Measurements from ENCODE around the gene TBC1D22B.

GRCh38 chr6:37309692-37310091 is 52.1 kb downstream of the TBC1D22B start:
- TF ChIP-seq MAX (IDR thresholded peaks at IDR 0.05) (no peak), RARB (CRISPR knock-in tag; IDR thresholded peaks at IDR 0.05) (no peak), BHLHE40 (IDR thresholded peaks at IDR 0.05; ENCODE audit: low read depth, low read length) (no peak), CTCF (IDR thresholded peaks at IDR 0.05) (no peak), NFE2L2 (conservative IDR thresholded peaks at IDR 0.05; ENCODE audit: low read length) (no peak), CHD4 (IDR thresholded peaks at IDR 0.05; ENCODE audit: borderline replicate concordance) (no peak), USF2 (IDR thresholded peaks at IDR 0.05) (no peak)
